IPS-18c (cell line): ENCODE data around the gene E2F6.
A peak's percentile ranks its signal among the peaks of the same experiment; 100 is the strongest.

Experiments used
- H3K4me3 ChIP-seq: 2 replicates; pipeline ENCODE4 v1.7.0; 2013; ENCODE audit warnings: low read depth, mild to moderate bottlenecking, low read length, moderate library complexity; ENCODE audit not compliant: insufficient read depth
- H3K9me3 ChIP-seq: one replicate; pipeline ENCODE4 v1.6.1; 2013; ENCODE audit warnings: mild to moderate bottlenecking, low read length, moderate library complexity; ENCODE audit not compliant: control insufficient read depth, insufficient read depth

Gene E2F6, protein sequence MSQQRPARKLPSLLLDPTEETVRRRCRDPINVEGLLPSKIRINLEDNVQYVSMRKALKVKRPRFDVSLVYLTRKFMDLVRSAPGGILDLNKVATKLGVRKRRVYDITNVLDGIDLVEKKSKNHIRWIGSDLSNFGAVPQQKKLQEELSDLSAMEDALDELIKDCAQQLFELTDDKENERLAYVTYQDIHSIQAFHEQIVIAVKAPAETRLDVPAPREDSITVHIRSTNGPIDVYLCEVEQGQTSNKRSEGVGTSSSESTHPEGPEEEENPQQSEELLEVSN

DNA sequence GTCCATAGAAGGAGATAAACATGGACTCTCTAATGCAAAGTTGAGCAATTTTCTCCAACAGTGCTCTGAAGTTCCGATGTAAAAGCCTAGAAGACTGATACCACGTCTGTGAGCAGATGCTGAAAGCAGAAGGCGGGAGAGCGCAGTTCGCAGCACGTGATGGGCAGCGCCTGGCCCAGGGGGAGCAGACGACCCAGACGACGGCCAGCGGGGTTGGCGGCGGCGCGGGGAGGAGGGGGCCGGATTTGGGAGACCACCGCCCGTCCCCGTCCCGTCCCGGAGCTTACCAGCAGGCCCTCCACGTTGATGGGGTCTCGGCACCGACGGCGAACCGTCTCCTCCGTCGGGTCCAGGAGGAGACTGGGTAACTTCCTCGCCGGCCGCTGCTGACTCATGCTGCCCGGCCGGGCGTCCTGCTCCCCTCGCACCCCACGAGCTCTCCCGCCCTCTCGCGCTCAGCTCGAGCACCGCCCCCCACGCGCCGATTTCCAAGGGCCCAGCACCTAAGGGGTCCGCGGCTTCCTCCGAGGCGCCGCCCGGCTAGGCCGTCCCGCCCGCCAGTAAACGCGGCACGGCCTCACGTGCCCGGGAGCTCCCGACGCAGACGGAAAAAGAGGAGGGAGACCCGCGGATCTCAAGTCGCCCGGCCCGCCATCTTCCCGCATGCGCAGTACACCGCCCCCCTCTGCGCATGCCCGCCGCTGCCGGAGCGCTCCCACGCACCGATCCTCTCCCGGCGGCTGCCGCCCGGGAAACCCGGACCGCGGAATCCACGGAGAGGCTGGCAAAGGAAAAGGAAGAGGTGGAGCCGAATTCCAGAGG lies at the start of gene E2F6:
E2F6 (minus strand) TSS at position 677 of the 822 bp plus-strand sequence; CDS start at position 395, 282 bp downstream.
- Histone ChIP-seq H3K9me3 (no peaks in the 10 kb centered on the region), H3K4me3 (peak within 1 kb of the TSS; percentile 56)

DNA sequence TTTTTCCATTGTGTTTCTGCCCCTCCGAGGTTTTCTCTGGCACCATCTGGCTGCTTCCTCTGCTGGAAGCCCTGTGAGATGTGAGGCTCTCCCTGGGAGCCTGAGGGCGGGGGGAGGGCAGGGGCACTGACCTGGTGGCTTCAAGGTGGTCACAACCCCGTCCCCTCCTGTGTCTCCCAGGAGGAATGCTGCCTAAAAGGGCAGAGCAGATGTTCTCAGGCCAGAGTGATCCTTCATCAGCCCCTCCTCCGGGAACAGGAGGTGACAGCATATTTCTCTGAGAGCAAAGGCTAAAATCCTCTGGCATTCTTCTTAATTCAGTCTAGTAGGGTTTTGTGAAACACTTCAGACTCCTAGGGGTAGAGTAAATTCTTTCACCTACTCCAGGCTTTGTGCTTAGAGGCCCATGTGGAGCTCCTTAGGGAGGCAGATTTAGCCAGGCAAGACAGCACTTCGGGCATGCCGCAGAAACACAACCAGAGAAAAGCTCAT lies 49.6 kb upstream of the E2F6 start:
- Histone ChIP-seq H3K9me3 (no peaks in the 10 kb centered on the region), H3K4me3 (no peak overlapping the region)

DNA sequence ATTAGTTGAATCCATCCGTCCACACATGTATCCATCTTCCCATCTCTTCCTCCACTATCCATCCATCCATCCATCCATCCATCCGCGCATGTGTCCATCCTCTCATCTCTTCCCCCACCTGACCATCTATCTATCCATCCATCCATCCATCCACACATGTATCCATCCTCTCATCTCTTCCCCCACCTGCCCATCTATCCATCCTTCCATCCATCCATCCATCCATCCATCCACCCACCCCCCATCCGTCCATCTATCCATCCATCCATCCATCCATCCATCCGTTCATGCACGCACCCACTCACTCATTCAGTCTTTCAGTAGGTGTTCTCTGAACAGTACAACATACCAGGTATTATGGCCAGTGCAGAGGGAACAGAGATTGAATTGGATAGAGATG lies 48.9 kb upstream of the E2F6 start:
- H3K4me3 ChIP-seq, result no peak overlapping the region
- no peaks in the 10 kb centered on the region for H3K9me3 ChIP-seq

DNA sequence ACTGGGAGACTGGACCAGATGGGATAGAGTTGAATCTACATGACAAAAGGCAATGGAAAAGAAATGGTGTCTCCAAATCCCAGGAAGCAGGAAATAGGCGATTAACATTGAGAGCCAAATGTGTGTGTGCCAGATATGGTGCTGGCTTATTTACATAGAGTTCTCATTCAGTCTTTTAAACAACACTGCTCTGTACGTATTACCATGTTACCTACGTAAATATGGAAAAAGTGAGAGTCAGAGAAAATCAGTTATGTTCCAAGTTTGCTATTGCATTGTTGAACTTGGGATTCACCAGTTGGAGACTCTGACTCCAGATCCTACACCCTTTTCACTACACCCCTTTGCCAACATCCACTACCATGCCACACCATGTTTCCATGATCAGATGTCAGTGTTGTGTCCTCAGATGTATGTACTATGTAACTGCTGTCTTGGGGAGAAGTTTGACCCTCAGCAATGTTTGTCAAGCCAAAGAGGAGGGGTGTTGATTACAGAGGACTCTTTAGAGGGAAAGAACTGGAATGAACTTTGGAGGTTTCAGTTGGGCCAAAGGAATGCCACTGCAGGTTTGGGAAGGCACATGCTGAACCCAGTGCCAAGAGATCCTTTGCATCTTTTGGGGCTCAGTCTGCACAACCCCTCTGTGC lies 48.2 kb upstream of the E2F6 start:
- Histone ChIP-seq H3K4me3 (no peak overlapping the region), H3K9me3 (no peaks in the 10 kb centered on the region)

DNA sequence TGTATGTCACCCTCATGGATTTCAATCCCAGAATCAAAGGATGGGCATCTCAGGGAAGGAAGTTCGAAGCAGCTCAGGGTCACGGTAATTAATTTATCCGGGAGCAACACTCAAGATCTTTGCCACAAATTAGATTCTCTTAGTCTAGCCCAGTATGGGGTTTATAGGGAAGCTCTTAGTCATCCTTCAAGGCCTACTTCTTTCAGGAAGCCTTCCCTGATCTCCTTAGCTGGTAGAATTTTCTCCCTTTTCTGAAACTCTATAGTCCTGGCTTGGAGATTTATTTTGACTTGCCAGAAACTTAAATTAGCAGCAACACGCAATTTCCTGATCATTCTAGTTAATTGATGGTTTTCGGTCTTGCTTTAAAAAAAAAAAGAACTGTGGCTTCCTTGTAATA lies 47.4 kb upstream of the E2F6 start:
- no peaks in the 10 kb centered on the region for H3K9me3 ChIP-seq
- no peak overlapping the region for H3K4me3 ChIP-seq

DNA sequence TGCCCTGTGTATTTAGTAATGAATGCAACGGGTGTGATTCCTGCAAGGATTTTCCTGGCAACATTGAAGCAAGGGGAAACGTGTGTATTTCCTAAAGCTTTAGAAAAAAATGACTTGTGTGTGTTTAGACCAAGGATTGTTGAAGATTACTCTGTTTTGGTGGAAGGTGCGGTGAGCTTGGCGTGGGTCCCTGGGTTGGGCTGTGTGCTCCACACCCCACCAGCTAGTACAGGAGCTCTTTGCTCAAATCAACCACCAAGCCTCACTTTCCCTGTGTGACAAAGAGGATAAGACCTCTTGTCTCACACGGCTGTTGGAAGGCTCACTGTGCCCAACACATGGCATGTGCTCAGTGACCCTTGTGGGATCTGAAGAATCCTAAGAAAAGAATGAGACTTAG lies 46.5 kb upstream of the E2F6 start:
- Histone ChIP-seq H3K9me3 (no peaks in the 10 kb centered on the region), H3K4me3 (no peak overlapping the region)

DNA sequence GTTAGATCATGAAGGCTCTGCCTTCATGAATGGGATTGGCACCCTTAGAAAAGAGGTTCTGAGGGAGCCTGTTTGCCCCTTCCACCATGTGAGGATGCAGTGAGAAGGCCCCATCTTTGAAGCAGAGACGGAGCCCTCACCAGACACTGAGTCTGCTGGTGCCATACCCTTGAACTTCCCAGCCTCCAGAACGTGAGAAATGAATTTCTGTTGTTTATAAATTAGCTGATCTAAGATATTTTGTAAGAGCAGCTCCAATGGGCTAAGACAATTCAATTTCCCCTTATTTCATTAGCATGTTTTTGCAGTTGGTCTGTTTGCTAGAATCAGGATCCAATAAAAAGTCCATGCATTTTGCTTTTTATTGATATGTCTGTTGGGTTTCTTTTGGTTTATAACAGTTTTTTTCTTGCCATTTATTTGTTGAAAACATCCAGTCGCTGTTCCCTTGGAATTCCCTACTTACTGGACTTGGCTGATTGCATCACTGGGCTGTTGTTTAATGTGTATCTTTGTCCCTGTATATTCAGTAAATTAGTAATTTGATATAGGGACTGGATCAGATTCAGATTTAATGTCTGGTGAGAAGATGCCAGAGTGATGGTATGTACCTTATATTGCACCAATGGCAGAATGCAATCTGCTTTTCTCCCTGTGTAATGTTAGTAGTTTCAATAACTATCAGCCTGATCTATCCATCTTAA lies 43.8 kb upstream of the E2F6 start:
- no peaks in the 10 kb centered on the region for H3K9me3 ChIP-seq
- H3K4me3 ChIP-seq, result no peak overlapping the region

DNA sequence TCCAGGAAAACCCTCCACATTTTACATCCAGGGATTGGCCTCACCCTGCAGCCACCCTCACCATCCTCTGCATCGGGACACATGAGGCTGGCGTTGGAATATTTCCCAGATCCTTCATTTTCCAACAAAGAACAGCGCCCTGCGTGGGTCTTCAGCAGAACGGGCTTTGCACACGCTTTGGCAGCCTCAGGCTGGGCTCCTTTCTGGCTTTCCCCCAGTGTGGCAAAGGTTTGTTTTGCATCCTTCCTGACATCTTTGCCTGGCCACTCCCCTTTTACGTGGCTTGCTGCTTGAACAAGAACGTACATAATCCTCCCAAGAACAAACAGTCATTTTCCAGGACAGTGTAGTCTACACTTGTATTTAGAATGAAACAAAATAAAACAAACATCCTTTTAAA lies 42.3 kb upstream of the E2F6 start:
- Histone ChIP-seq H3K4me3 (no peak overlapping the region), H3K9me3 (no peaks in the 10 kb centered on the region)

DNA sequence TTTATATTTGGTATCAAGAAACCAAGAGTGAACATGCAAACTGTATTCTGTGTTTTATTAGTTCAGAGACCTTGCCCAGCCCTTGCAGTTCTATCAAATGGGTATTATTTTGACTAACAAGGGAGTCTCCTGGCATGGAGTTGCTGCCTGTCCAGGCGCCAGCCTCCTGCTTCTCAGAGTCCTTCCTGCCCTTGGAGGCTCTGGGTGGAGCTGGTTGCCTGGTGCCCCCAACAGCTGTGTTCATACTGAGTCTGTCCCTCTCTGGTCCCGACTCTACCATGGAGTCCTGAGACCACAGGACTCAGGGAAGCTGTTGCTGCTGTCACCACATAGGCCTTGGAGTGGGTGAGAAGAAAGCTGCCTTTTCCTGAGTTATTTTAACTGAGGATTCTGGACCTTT lies 41.6 kb upstream of the E2F6 start:
- no peaks in the 10 kb centered on the region for H3K9me3 ChIP-seq
- H3K4me3 ChIP-seq, result no peak overlapping the region

DNA sequence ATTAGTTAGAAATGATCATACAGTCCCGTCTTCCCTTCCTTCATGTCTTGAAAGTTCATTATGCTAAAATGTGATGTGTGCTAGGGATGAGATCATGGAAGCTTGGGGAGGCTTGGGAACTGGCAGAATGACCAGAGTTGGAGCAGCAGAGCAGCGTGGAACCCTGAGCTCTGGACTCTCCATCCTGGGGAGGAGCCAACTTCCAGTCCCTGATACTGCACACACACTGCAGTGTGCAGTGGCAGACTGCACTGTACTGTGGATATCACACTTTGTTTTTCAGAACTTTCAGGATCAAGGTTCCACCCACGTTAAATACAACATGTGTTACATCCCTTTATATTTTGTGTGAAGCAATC lies 40.6 kb upstream of the E2F6 start:
- no peak overlapping the region for H3K4me3 ChIP-seq
- H3K9me3 ChIP-seq, result no peaks in the 10 kb centered on the region

DNA sequence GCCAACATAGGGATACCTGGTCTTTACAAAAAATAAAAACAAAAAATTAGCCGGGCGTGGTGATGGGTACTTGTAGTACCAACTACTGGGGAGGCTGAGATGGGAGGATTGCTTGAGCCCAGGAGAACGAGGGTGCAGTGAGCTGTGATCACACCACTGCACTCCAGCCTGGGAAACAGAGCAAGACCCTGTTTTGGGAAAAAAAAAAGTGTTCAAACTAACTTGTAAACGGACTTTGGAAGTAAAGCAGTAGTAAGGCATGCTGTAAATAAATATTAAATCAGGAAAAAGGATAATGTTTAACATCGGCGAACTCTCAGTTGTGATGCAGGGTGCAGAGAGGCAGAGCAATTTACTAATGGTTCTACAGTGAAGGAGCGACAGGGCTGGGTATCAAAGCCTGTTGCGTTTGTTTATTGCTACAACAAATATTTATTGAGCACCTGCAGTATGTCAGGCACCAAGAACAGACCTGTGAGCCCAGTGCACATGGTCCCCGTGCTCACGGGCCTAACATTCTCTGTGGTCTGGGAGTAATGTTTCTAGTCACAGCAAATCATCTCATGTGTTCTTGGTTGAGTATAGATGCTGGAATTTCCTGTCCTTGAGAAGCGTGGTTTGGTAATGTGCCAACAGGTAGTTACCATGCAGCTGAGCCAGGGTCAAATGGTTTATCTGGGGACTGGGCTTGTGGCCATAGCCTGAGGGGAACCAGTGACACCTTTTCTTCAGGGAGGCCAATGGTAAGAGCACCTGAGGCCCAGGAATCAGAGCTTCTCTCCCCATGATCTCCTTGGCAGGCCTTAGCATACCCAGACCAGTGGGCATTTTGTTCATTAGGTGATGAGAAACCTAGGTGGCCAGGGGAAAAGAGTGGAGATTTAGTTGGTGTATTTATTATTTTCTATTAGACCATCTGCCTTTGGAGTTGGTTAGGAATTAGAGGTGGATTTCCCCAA lies 40.0 kb upstream of the E2F6 start:
- no peak overlapping the region for H3K4me3 ChIP-seq
- H3K9me3 ChIP-seq, result no peaks in the 10 kb centered on the region

DNA sequence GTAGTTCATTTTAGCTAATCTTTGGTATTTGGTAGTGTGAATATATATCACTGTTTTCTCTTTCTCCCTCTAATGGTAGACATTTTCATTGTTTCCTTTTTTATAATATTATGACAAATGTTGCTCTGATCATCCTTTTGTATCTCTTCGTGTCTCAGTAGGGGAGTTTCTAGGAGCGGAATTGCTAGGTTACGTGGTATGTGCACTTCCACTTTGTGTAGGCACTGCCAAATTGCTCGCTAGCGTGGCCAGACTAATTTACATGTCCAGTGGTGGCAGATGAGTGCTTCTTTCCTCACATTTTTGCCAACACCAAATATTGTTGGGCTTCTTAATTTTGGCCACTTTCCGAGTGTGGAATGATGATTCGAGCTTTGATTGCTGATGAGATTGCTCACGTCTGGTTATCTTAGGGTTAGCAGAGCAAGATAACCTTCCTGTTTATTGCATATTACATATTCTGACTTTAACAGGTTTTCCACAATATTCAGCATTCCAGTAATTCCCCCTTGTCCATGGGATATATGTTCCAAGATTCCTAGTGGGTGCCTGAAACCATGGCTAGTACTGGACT lies 37.5 kb upstream of the E2F6 start:
- H3K4me3 ChIP-seq, result no peak overlapping the region
- no peaks in the 10 kb centered on the region for H3K9me3 ChIP-seq

DNA sequence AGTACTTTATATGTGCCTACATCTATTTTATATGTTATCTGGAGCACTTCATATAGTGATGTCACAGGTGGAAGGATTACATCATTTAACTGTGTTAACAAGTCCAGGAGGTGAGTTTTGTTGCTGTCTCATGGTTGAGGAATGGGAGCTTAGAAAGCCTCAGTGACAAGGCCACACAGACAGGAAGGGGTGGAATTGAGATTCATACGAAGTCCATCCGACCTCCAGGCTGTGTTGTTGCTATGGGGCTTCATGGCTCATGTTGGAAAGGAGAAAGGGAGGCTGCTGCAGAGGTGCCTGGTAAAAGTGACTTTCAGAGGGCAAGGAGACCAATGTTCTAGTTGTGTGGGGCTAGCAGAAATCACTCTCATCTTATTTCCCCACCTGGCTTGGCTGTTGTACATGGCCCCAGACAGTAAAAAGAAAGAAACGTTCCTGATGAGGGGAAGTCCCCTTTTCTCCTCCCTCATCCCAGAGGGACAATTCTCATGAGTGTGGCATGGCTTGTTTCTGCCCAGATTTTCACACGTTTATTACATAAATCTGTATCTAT lies 36.9 kb upstream of the E2F6 start:
- Histone ChIP-seq H3K9me3 (no peaks in the 10 kb centered on the region), H3K4me3 (no peak overlapping the region)

DNA sequence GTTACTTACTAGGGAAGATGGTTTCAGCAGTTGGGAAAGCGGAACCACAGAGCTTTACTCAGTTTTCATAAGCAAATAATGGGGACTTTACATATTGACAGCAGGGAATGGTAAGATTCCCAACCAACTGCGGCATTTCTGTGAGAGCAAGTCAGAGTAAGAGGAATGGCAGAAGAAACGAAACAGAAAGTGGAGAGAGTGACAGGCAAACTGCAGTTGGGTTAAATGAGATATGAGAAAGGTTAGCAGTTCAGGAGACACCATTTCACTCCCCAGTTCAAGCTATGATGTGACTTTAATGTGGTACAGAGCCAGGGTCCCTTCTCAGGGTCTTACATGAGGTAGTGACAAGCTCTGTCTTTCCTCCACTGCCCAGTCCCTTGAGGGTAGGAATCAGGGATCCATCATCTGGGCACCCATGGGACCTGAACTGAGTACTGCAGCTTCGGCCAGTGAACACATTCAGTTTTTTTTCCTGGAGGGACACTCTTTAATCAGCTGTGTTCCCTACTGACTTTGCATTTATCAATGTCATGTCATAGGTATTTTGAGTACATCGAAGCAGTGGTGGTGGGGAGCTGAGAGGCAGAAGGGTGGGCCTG lies 34.8 kb upstream of the E2F6 start:
- H3K4me3 ChIP-seq, result no peak overlapping the region
- H3K9me3 ChIP-seq, result no peaks in the 10 kb centered on the region

DNA sequence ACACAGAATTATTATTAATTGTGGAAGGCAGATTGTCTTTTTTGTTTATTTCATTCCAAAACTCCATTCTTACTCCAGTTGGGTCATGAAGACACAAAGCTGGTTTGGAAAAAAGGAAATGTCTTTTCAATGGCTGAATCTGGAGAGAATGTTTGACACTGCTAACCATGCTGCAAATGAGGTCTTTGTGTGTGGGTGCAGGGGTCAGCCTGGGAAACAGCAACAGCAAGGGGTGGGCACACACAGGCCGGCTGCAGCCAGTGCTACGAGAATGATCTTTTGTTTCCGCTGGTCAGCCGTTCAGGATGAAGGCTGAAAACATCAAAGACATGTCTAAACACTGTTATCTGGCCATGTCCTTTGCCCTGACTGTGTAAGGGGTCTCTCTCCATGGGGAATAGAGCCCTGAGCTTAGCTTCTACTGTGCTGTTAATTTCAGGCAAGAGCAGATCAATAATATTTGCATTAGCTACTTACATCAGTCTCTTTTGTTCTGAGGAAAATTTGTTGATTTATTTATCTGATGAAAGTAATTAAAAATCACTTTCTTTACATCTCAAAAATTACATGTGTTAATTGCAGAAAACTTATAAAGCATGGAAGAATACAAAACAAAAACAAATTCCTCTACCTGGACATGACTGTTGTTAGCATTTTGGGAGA lies 33.3 kb upstream of the E2F6 start:
- no peak overlapping the region for H3K4me3 ChIP-seq
- H3K9me3 ChIP-seq, result no peaks in the 10 kb centered on the region
